Tibial nerve (tissue), 4 donors: ENCODE results near the gene ZNHIT2. TPM values are rescaled to one million over a fixed set of nuclear protein-coding genes. Genes with fewer than 3 reads are reported as not detected.

Source experiments
- DNase-seq, 2 donors: peaks; one replicate each; pipeline ENCODE4 v3.0.0-alpha.2; 2019; ENCODE audit warnings: low spot score in 2 of 2
- H3K27ac ChIP-seq, 4 donors: fragments of 200-600 bp; sonication (generic) in 3 of 4; one replicate each; pipeline ENCODE4 v1.5.1; 2017 to 2019; ENCODE audit warnings: mild to moderate bottlenecking in 1 of 4
- H3K27me3 ChIP-seq, 2 donors: fragments of 200-600 bp; sonication (generic) in 1 of 2; one replicate each; pipeline versions ENCODE4 v1.5.1 to v1.6.0; 2017 to 2019
- H3K36me3 ChIP-seq, 3 donors: fragments of 200-600 bp; sonication (generic); one replicate each; pipeline ENCODE4 v1.5.1; 2018 to 2019
- H3K4me1 ChIP-seq, 4 donors: fragments of 200-600 bp; sonication (generic) in 3 of 4; one replicate each; pipeline ENCODE4 v1.5.1; 2017 to 2019
- H3K4me3 ChIP-seq, 4 donors: fragments of 200-600 bp; sonication (generic) in 3 of 4; one replicate each; pipeline ENCODE4 v1.5.1; 2017 to 2019; ENCODE audit warnings: mild to moderate bottlenecking in 1 of 4, moderate library complexity in 1 of 4
- H3K9me3 ChIP-seq, 4 donors: fragments of 200-600 bp; sonication (generic) in 3 of 4; one replicate each; pipeline ENCODE4 v1.5.1; 2017 to 2019
- CTCF ChIP-seq, 5 experiments: fragments of 200-600 bp in 3 of 5; fragments of 450-650 bp in 2 of 5; sonication (generic) in 3 of 5; IDR thresholded peaks; one replicate each; pipeline ENCODE4 v1.5.1; 2016 to 2019; ENCODE audit warnings: antibody characterized with exemption in 5 of 5, mild to moderate bottlenecking in 3 of 5, moderate library complexity in 2 of 5
- EP300 ChIP-seq, 2 donors: sonication (generic); formaldehyde crosslinking; IDR thresholded peaks; one replicate each; pipeline ENCODE4 v1.6.1; 2017; ENCODE audit warnings: antibody characterized with exemption in 2 of 2, mild to moderate bottlenecking in 1 of 2
- POLR2A ChIP-seq, 2 donors: fragments of 450-650 bp; IDR thresholded peaks; one replicate each; pipeline ENCODE4 v1.6.1; 2017; ENCODE audit warnings: antibody characterized with exemption in 2 of 2, mild to moderate bottlenecking in 2 of 2, moderate library complexity in 2 of 2
- WGBS, 2 donors: methylation state at CpG; one replicate each; pipeline ENCODE4 v1.1.5; 2018; 5-methylcytosine and 5-hydroxymethylcytosine counted together
- total RNA-seq, 4 donors: library from RNA; depleted of rRNA; stranded (reverse); fragments of >200 nt; gene quantifications; one replicate each; pipeline ENCODE4 v1.1.0, GENCODE V29; 2016

Gene ZNHIT2
- total RNA-seq, 4 donors from 2014 or later: 19.2 to 26.8 (median 22.6) TPM

- H3K36me3 ChIP-seq: no peaks in the 10 kb centered on the region
- H3K9me3 ChIP-seq: peaks cover 0 to 5% (median 0%) of the 10 kb centered on the region in 4 donors
- 76 to 81% methylated on average over 2 of the region's 2 CpGs for WGBS, 2 donors
- H3K27me3 ChIP-seq: no peaks in the 10 kb centered on the region
- no peak for TF ChIP-seq CTCF (IDR thresholded peaks at IDR 0.05)
- H3K27ac ChIP-seq: no peak overlapping the region
- peaks cover 0 to 11% (median 3%) of the 10 kb centered on the region in 4 donors for H3K4me1 ChIP-seq
- DNase-seq: no peak
- no peak overlapping the region for H3K4me3 ChIP-seq
These were observed 30.0 kb upstream of the ZNHIT2 start for GRCh38 chr11:65147352-65148075.

GRCh38 chr11:65141896-65142494, 24.5 kb upstream of the ZNHIT2 start:
- Histone ChIP-seq H3K9me3 (no peaks in the 10 kb centered on the region), H3K4me1 (no peaks in the 10 kb centered on the region), H3K27ac (no peak overlapping the region), H3K4me3 (no peak overlapping the region), H3K27me3 (no peaks in the 10 kb centered on the region), H3K36me3 (no peaks in the 10 kb centered on the region)
- no peak for DNase-seq
- TF ChIP-seq CTCF (IDR thresholded peaks at IDR 0.05): no peak
- TF ChIP-seq POLR2A (IDR thresholded peaks at IDR 0.05): no peak
- no peak for TF ChIP-seq EP300 (IDR thresholded peaks at IDR 0.05)
- WGBS, 2 donors: 82% methylated on average over 7 of the region's 7 CpGs

GRCh38 chr11:65136515-65137096, 19.1 kb upstream of the ZNHIT2 start:
- no peak for TF ChIP-seq EP300 (IDR thresholded peaks at IDR 0.05)
- no peak for TF ChIP-seq POLR2A (IDR thresholded peaks at IDR 0.05)
- TF ChIP-seq CTCF (IDR thresholded peaks at IDR 0.05): no peak
- Histone ChIP-seq H3K36me3 (peaks cover 0 to 14% (median 5%) of the 10 kb centered on the region in 3 donors), H3K4me3 (no peak overlapping the region), H3K27me3 (no peaks in the 10 kb centered on the region), H3K9me3 (no peaks in the 10 kb centered on the region), H3K4me1 (peaks cover 0 to 35% (median 20%) of the 10 kb centered on the region in 4 donors), H3K27ac (no peak overlapping the region)
- 80 to 89% methylated on average over 15 of the region's 15 CpGs for WGBS, 2 donors
- DNase-seq: no peak

GRCh38 chr11:65135633-65136145, 18.2 kb upstream of the ZNHIT2 start:
- Histone ChIP-seq H3K4me1 (peaks cover 0 to 41% (median 20%) of the 10 kb centered on the region in 4 donors), H3K4me3 (peak overlapping the region; percentile 69 to 94 (median 89)), H3K27me3 (no peaks in the 10 kb centered on the region), H3K9me3 (no peaks in the 10 kb centered on the region), H3K36me3 (peaks cover 0 to 24% (median 12%) of the 10 kb centered on the region in 3 donors), H3K27ac (peak overlapping the region; percentile 95 to 99 (median 96))
- no peak for DNase-seq
- no peak for TF ChIP-seq POLR2A (IDR thresholded peaks at IDR 0.05)
- no peak for TF ChIP-seq CTCF (IDR thresholded peaks at IDR 0.05)
- TF ChIP-seq EP300 (IDR thresholded peaks at IDR 0.05): no peak
- WGBS, 2 donors: 59 to 60% methylated on average over 11 of the region's 11 CpGs
